GM12878 (cell line): ENCODE data around the gene HPGD. TPM values are rescaled to one million over a fixed set of nuclear protein-coding genes. Genes with fewer than 3 reads are reported as not detected.

Experiments
- ATAC-seq: fragments of 200-7000 bp; cut with Tn5 transposase; 3 replicates; pipeline ENCODE4 v1.9.1; 2020; ENCODE audit warnings: mild to moderate bottlenecking, moderate library complexity
- BruUV-seq: library from RNA; stranded (reverse); fragments of 400-500 nt; replicated peaks from 2 replicates; lab custom pipeline; 2021; lab: Mats Ljungman, UMichigan
- CTCF ChIA-PET: fragments of 300-600 bp; sonication (Branson Sonifier 250); formaldehyde crosslinking; extraction: SDS; loops from one replicate; lab custom pipeline; 2021; ENCODE audit warnings: inconsistent platforms; lab: Yijun Ruan, JAX
- POLR2A ChIA-PET: fragments of 350-600 bp; formaldehyde crosslinking; extraction: SDS; loops from one replicate; lab custom pipeline; 2021; ENCODE audit warnings: inconsistent platforms; lab: Charles Lee
- RAD21 ChIA-PET: fragments of 300-600 bp; sonication (Branson Sonifier 250); formaldehyde crosslinking; loops from one replicate; lab custom pipeline; 2023; ENCODE audit warnings: antibody characterized with exemption; ENCODE audit not compliant: unreplicated experiment; lab: Charles Lee
- SMC1A ChIA-PET: fragments of 300-600 bp; sonication (Branson Sonifier 250); formaldehyde crosslinking; loops from one replicate; lab custom pipeline; 2023; ENCODE audit not compliant: unreplicated experiment, uncharacterized antibody; lab: Charles Lee
- DNase-seq: peaks from one replicate; pipeline ENCODE4 v3.0.0-alpha.2; 2011; ENCODE audit warnings: low read depth, low spot score
- FAIRE-seq: peaks from 3 replicates; lab custom pipeline; 2011; peaks lifted over from hg19 to GRCh38; lab: Jason Lieb, UNC
- H2AFZ ChIP-seq: 2 replicates; pipeline ENCODE4 v1.6.0; 2011; ENCODE audit warnings: low read depth, low read length, control low read depth; ENCODE audit not compliant: control insufficient read depth
- H3K27ac ChIP-seq: 2 replicates; pipeline ENCODE4 v1.5.1; 2011; ENCODE audit warnings: control low read depth; ENCODE audit not compliant: control insufficient read depth, insufficient read depth
- H3K27me3 ChIP-seq, 2 experiments: replicated peaks in 1 of 2; 2 replicates each; pipeline versions ENCODE4 v1.6.0 to v1.6.1; 2011; ENCODE audit warnings: low read length in 1 of 2; ENCODE audit not compliant: control insufficient read depth in 2 of 2, insufficient read depth in 2 of 2
- H3K36me3 ChIP-seq, 2 experiments: 2 replicates each; pipeline ENCODE4 v1.5.1; 2011; ENCODE audit warnings: low read length in 1 of 2; ENCODE audit not compliant: control insufficient read depth in 2 of 2, insufficient read depth in 2 of 2
- H3K4me1 ChIP-seq: 2 replicates; pipeline ENCODE4 v1.6.1; 2011; ENCODE audit warnings: mild to moderate bottlenecking, low read length, moderate library complexity, mixed read lengths; ENCODE audit not compliant: control insufficient read depth, insufficient read depth
- H3K4me2 ChIP-seq: 2 replicates; pipeline ENCODE4 v1.6.0; 2011; ENCODE audit warnings: control low read depth; ENCODE audit not compliant: control insufficient read depth, insufficient read depth
- H3K4me3 ChIP-seq: fragments of 200-600 bp; sonication (generic); 2 replicates; pipeline ENCODE4 v1.5.1; 2016
- H3K79me2 ChIP-seq: 2 replicates; pipeline ENCODE4 v1.6.0; 2011; ENCODE audit warnings: low read length; ENCODE audit not compliant: control insufficient read depth, insufficient read depth
- H3K9ac ChIP-seq: 2 replicates; pipeline ENCODE4 v1.8.0; 2011; ENCODE audit warnings: low read length, control low read depth, mixed read lengths; ENCODE audit not compliant: control insufficient read depth, insufficient read depth
- H3K9me3 ChIP-seq: replicated peaks from 3 replicates; pipeline ENCODE4 v1.5.1; 2011; ENCODE audit warnings: mild to moderate bottlenecking, low read length; ENCODE audit not compliant: control insufficient read depth, insufficient read depth
- H4K20me1 ChIP-seq: 2 replicates; pipeline ENCODE4 v1.6.0; 2011; ENCODE audit not compliant: control insufficient read depth, insufficient read depth
- ASH2L ChIP-seq: fragments of 300-600, 200-600 bp; sonication (generic); IDR thresholded peaks from 2 replicates; pipeline ENCODE4 v1.6.1; 2017; ENCODE audit warnings: low read depth, mild to moderate bottlenecking, borderline replicate concordance
- BCL3 ChIP-seq: IDR thresholded peaks from 2 replicates; pipeline ENCODE4 v1.6.1; 2011; ENCODE audit warnings: borderline replicate concordance, low read depth, mild to moderate bottlenecking, moderate library complexity, low read length; ENCODE audit not compliant: insufficient read depth, poor library complexity, severe bottlenecking
- FOS ChIP-seq: IDR thresholded peaks from 3 replicates; pipeline ENCODE4 v1.6.1; 2011; ENCODE audit warnings: borderline replicate concordance; ENCODE audit not compliant: insufficient read length; ENCODE audit errors: extremely low read depth
- HDAC2 ChIP-seq: fragments of 200-600 bp; sonication (generic); IDR thresholded peaks from 2 replicates; pipeline ENCODE4 v1.6.1; 2017
- MYC ChIP-seq: IDR thresholded peaks from 2 replicates; pipeline ENCODE4 v1.6.1; 2011; ENCODE audit warnings: mild to moderate bottlenecking, low read length, moderate library complexity, inconsistent platforms; ENCODE audit not compliant: insufficient read depth, insufficient replicate concordance, insufficient read length, severe bottlenecking
- RCOR1 ChIP-seq: conservative IDR thresholded peaks from 2 replicates; pipeline ENCODE4 v1.6.1; 2012; ENCODE audit warnings: low read depth, low read length, improper control_type of control experiment
- SP1 ChIP-seq: IDR thresholded peaks from one replicate; pipeline ENCODE4 v1.6.1; 2011; ENCODE audit warnings: low read depth, low read length
- ZNF217 ChIP-seq: fragments of 450-650 bp; IDR thresholded peaks from 2 replicates; pipeline ENCODE4 v1.6.1; 2017; ENCODE audit warnings: antibody characterized with exemption, mild to moderate bottlenecking
- WGBS: methylation state at CpG from one replicate; pipeline ENCODE4 v1.1.6; 2016; ENCODE audit warnings: low lambda C conversion rate; ENCODE audit not compliant: insufficient replicate concordance, insufficient coverage; ENCODE audit errors: missing lambda C conversion rate; 5-methylcytosine and 5-hydroxymethylcytosine counted together
- in situ Hi-C: fragments of 300-500 bp; cut with MboI; formaldehyde crosslinking; loops from 9 replicates; pipeline ENCODE4 v1.14.3; 2018; ENCODE audit warnings: mixed read lengths
- intact Hi-C: fragments of 100-400 bp; cut with micrococcal nuclease; formaldehyde crosslinking; loops from one replicate; pipeline ENCODE4 v1.14.2; 2022; ENCODE audit not compliant: unreplicated experiment
- polyA plus RNA-seq, 11 experiments: library from polyadenylated mRNA; depleted of rRNA in 4 of 11; unstranded in 6 of 11; stranded (reverse) in 5 of 11; fragments of >200 nt; fragmentation: Nextera tagmentation in 4 of 11; fragmentation: Illumina TruSeq in 1 of 11; extraction: Ambion mirVana in 4 of 11; extraction: Trizol in 1 of 11; gene quantifications; 1 replicate in 1 of 11; 2 replicates in 10 of 11; pipeline versions ENCODE4 v1.2.1 to v1.2.3, GENCODE V29; 2011 to 2016; ENCODE audit warnings: inconsistent platforms in 2 of 11, missing spikeins in 2 of 11, low read depth in 1 of 11
- total RNA-seq, 4 experiments: library from RNA; depleted of rRNA in 3 of 4; stranded (reverse); fragments of >200 nt in 3 of 4; fragmentation: Illumina TruSeq in 1 of 4; extraction: Trizol in 1 of 4; gene quantifications; 2 replicates each; pipeline versions ENCODE4 v1.2.1 to v1.2.3, GENCODE V29; 2013 to 2021
- TF ChIP-seq, protein P1 (sequence below): IDR thresholded peaks from 2 replicates; pipeline ENCODE4 v1.6.1; 2011; ENCODE audit warnings: mild to moderate bottlenecking, low read depth, low read length, moderate library complexity; ENCODE audit not compliant: insufficient replicate concordance

The HPGD gene
- total and polyA plus RNA-seq, 10 of the 15 experiments (the other 5 are each of a cell fraction or from before 2014, with no cell fraction given), result 0.07 to 0.41 (median 0.24) TPM; not detected in 7

GRCh38 chr4:174503079-174503715 is 19.1 kb downstream of the HPGD start (continued):
- no peak for TF ChIP-seq BCL3
- TF ChIP-seq ZNF217, result no peak
- no peak for TF ChIP-seq FOS
- TF ChIP-seq, protein P1, sequence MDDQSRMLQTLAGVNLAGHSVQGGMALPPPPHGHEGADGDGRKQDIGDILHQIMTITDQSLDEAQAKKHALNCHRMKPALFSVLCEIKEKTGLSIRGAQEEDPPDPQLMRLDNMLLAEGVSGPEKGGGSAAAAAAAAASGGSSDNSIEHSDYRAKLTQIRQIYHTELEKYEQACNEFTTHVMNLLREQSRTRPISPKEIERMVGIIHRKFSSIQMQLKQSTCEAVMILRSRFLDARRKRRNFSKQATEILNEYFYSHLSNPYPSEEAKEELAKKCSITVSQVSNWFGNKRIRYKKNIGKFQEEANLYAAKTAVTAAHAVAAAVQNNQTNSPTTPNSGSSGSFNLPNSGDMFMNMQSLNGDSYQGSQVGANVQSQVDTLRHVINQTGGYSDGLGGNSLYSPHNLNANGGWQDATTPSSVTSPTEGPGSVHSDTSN, result no peak
- TF ChIP-seq, all 136 proteins: peak for 0

DNA sequence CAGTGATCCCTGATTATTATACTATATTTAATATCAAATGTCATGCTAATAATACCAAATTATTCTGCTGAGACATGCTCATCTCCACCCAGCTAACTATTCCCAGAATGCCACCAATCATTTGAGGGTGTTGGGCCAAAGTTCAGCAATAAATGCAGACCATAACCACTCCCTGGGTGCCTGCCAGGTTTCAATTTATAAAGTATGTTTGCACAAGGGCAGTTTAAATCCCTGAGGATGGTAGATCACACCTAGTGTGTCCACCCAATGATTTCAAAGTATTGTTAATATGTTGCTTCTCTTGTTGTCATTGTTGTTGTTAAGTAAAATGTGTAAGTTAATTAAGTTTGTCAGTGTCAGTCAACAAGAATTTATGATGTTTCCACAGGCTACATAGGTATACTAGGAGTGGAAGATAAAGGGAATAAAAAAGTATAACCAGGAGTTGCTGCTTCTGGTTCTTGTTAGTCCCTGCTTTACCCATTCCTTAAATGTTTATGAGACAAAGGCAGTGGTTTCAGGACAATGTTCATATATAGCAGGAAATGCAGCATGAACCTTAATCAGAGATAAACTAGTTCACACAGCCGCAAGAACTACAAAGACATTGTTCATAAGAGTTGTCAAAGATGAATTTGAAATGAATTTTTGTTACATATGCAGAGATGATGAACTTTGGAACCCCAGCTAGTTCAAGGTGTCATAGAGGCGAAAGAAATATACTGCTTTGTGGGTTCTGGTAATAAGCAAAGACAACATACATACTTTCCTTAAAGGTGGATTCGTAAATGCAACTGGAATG is 25.5 kb downstream of the HPGD start:
- Histone ChIP-seq H3K27me3 (no peaks in the 10 kb centered on the region; a peak in 1 of 4 replicates), H3K79me2 (no peaks in the 10 kb centered on the region), H3K9me3 (no peaks in the 10 kb centered on the region), H3K27ac (no peak overlapping the region), H3K4me2 (no peak overlapping the region), H3K4me3 (no peak overlapping the region), H2AFZ (no peak overlapping the region), H3K4me1 (no peaks in the 10 kb centered on the region), H4K20me1 (no peaks in the 10 kb centered on the region), H3K36me3 (no peaks in the 10 kb centered on the region), H3K9ac (no peak overlapping the region)
- WGBS, result 34% methylated on average over 3 of the region's 3 CpGs
- no peak for DNase-seq
- SMC1A ChIA-PET, result no interaction called here
- RAD21 ChIA-PET, result no interaction called here
- no TSS peak for BruUV-seq
- in situ Hi-C loops (no loop called here), intact Hi-C loops (no loop called here)
- POLR2A ChIA-PET, result no interaction called here
- TF ChIP-seq SP1 (no peak), HDAC2 (no peak), RCOR1 (no peak), MYC (no peak), ASH2L (no peak)
- CTCF ChIA-PET, result no interaction called here
- no peak for FAIRE-seq
- no peak for ATAC-seq
